ENCODE measurements around the gene PPARA.

Gene PPARA

DNA sequence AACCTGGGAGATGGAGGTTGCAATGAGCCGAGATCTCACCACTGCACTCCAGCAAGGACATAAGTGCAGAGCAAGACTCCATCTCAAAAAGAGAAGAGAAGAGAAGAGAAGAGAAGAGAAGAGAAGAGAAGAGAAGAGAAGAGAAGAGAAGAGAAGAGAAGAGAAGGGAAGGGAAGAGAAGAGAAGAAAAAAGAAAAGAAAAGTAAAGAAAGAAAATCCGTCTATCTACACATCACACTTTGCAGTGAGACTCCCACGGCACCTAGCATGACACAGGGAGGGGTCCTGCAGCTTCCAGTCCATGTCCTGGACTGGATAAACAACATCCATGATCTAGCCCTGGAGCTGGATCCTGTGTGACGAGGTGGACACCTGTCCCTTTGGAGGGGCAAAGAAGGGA lies 4.0 kb upstream of the PPARA start:
- DNase-seq, result no peak

- no peak for DNase-seq
These were observed 3.3 kb upstream of the PPARA start for GRCh38 chr22:46147061-46147460.

GRCh38 chr22:46147471-46148267 lies 2.7 kb upstream of the PPARA start:
- DNase-seq, result no peak

DNA sequence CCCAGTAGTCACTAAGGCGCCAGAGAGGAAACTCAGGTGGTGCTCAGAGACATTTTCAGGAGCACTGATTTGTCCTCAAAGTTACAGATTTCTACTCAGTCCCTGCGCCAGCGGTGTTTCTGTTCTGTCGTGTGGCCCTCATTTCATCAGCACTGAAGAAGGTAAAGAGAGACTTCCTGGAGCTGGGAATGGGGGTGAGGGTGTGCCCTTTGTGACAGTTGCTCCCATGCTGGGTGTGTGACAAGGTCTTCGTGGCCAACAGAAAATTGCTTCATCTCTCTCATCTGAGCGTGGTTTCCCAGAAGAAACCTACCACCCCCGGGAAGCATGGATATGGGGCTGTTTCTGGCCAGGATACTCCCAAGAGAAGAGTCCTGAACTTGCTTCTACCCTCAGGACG lies 2.0 kb upstream of the PPARA start:
- no peak for DNase-seq

GRCh38 chr22:46148816-46149511 lies 1.4 kb upstream of the PPARA start:
- no peak for DNase-seq

DNA sequence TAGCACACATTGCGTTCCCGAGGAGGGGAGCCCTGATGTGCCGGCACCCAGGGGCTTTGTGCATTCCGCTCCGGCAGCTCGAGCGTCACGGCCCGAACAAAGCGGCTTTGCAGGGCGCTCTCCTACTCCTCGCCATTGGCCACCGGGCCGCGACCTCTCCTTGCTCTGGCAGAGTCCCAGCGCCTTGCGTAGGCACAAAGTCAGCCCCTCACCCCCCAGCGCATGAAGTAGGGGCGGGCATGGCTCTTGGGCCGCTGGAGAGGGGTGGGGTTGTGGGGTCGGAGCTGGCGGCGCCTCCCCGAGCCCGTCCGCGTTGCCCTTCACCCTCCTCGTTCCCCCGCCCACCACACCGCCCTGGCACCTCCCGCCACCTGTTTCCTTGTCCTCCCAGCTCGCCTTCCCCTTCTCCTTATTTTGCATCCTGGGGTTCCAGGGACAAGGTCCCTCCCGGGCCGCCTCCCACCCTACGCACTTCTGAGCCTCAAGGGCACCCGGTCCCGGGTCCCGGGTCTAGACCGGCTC lies 753 bp upstream of the PPARA start:
- no peak for DNase-seq

- DNase-seq, result no peak
These were observed 540 bp downstream of the PPARA start for GRCh38 chr22:46150655-46151477.

DNA sequence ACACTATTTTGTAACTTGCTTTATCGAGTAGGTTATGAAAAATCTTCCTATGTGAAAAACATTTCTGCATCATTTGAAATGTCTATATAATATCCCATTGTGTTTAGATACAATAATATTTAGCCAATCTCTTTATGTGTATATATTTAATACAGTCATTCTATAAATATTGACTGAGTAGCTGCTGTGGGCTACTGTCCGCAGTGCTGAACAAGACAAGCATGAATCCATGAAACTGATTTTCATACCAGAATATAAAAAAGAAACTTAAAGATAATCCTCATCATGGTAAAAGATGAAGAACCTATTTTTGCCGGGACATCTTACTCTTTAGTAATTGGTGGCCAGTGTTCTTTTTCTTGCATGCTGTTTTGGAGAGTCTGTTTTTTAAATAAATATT lies 3.6 kb downstream of the PPARA start:
- no peak for DNase-seq

- no peak for DNase-seq
These were observed 5.7 kb downstream of the PPARA start for GRCh38 chr22:46156031-46156430.

DNA sequence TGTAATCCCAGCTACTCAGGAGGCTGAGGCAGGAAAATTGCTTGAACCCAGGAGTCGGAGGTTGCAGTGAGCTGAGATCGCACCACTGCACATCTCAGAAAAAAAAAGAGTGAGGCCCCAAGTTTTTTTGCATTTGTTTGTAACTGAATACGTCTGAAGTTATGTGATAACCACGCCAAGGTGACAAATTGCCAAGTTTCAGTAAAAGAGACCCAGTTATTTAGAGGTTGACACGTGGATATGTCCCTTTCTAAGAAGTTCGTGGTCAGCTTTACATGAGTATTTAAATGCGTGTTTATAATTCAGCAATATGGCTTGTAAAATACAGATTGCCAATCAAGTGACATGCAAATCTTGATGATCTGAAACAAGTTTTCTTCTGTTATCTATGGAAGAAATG lies 8.0 kb downstream of the PPARA start:
- DNase-seq, result no peak

- DNase-seq, result no peak
These were observed 8.9 kb downstream of the PPARA start for GRCh38 chr22:46159212-46159611.

DNA sequence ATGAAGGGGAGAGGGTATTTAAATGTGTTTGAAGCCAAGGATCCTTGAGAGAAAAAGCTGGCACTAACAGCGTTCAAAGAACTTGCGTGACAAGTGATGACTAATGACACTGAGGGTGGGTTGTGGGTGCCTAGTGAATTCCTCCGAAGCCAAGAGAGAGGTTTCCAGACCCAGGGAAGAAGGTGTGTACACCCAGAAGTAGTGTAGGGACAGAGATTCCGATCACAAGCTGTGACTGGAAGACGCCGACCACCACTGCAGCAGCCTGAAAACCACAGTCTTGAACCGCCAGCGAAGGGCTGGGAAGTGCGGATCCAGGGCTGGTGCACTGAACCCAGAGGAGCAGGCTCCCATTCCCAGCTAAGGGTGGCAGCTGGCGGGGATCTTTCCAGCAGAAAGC lies 9.5 kb downstream of the PPARA start:
- no peak for DNase-seq

GRCh38 chr22:46162285-46162684 lies 12.0 kb downstream of the PPARA start:
- DNase-seq, result no peak

- DNase-seq, result no peak
These were observed 12.6 kb downstream of the PPARA start for GRCh38 chr22:46162771-46163556.

DNA sequence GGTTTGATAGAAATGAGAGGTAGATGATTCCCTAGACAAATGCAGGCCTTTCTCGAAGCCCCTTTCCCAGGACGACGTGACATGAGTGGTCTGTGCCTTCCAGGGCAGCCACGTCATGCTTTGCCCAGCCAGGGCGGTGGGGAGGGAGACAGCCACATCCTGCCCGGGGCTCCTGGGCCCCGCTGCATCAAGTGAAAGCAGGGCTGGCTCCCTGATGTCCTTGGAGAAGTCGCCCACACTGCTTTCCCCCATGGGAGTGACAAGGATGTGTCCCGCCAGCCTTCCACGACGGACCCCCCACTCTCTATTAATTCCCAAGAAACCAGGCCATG lies 13.2 kb downstream of the PPARA start:
- no peak for DNase-seq

DNA sequence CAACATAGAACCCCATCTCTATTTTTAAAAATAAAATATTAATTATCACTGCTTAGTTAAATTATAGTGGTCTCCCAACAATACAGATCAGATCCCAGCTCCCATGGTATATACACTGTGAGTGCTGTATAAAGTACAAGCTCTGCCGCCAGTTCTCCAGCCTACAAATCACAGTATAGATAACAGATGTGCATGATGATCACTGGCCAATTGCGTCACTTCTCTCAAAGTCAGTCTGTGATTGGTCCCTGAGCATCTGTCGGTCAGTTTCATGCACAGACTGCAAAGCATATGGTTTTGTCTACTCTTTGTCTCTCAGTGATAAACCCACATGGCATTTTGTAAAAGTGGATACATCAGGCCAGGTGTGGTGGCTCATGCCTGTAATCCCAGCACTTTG lies 15.7 kb downstream of the PPARA start:
- DNase-seq, result no peak

DNA sequence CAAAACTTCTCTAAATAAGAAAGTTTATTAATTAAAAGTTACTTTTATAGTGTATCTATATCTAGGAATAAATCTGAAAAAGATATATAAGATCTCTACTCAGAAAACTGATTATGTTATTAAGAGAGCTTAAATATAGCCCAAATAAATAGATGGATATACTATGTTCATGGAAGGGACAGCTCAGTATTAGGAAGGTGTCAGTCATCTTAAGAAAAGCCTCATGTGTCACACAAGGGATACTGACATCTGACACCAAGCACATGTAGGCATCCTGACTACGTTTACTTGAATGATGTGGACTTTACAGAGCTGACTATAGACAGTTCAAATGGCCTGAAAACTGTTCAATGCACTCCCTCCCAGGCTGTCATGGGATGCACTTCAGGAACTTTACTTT lies 19.3 kb downstream of the PPARA start:
- no peak for DNase-seq

DNA sequence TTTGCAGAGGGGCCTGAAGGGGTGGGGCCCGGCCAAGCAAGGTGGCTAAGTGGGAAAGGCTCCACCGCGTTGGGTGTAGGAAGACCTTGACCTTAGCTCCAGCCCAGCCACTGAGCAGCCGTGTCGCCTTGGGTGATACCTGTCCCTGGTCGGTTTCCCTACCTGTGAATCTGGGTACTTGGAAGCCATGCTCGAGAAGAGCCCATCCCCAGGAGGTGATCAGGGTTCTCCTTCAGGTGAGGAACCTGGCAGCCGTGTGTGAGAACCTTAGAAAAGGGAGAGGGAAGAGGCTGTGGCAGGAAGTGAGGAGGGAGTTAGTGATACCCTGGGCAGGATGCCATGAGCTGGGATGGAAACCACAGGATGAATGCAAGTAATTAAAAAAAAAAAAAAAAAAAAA lies 21.6 kb downstream of the PPARA start:
- no peak for DNase-seq

DNA sequence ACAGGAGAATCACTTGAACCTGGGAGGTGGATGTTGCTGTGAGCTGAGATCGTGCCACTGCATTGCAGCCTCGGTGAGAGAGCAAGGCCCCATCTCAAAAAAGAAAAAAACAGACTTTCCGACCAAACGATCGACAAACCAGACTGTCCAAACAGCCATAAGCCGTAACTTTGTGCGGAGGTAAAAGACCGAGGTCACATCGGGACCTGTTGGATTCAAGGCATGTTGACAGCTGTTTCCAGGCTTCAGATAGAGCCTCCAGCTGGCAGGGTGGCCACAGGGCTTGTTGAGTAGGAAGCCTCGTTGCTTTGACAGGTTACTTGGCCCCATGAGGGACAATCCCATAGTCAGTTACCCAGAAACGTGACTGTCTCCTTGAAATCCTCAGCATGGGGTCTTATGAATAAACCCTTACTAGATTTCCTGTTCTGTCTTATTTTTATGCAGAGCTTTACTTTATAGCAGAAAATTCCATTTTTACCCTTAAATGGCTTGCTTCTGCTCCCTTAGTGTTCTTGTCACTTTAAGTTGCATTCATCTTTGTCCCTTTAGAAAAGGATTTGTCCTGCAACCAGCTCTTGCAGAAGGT lies 22.3 kb downstream of the PPARA start:
- no peak for DNase-seq

DNA sequence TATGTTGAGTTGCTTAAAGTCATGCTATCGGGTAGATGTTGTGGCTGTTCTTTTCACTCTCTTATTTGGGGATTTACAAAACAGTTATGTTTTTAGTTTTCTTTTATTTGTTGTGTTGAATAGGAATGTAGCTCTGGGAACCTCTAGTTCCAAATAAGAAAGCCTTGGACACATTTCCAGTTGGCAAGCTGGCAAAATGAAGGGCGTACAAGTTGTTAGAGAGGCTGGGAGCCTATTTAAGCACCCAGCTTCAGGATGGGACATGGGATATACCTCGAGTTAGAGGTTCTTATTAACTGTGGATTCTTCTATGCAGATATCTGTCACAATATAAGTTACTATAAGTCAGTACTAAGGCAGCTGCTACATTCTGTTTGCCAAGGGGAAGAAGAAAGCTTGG lies 22.8 kb downstream of the PPARA start:
- no peak for DNase-seq

- DNase-seq, result no peak
These were observed 25.3 kb downstream of the PPARA start for GRCh38 chr22:46175631-46176030.

DNA sequence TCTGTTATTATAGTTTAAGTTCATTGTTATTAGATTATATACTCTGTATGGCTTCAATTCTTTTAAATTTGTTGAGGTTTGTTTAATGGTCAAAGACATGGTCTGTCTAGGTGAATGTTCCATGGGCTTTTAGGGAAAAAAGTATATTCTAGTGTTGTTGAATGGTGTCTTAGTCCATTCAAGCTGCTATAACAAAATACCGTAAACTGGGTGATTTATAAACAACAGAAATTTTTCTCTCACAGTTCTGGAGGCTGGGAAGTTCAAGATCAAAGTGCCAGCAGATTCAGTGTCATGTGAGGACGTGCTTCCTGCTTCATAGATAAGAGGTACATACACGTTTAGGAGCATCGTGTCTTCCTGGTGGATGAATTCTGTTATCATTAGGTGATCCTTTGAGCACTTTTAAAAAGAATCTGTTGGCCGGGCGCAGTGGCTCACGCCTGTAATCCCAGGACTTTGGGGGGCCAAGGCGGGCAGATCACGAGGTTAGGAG lies 26.2 kb downstream of the PPARA start:
- no peak for DNase-seq
